Measurements from ENCODE around the gene DDX56. TPM values are rescaled to one million over a fixed set of nuclear protein-coding genes. Genes with fewer than 3 reads are reported as not detected.

Gene DDX56
- polyA plus RNA-seq, 3 donors: 32.2 to 69.3 (median 33.9) TPM

DNA sequence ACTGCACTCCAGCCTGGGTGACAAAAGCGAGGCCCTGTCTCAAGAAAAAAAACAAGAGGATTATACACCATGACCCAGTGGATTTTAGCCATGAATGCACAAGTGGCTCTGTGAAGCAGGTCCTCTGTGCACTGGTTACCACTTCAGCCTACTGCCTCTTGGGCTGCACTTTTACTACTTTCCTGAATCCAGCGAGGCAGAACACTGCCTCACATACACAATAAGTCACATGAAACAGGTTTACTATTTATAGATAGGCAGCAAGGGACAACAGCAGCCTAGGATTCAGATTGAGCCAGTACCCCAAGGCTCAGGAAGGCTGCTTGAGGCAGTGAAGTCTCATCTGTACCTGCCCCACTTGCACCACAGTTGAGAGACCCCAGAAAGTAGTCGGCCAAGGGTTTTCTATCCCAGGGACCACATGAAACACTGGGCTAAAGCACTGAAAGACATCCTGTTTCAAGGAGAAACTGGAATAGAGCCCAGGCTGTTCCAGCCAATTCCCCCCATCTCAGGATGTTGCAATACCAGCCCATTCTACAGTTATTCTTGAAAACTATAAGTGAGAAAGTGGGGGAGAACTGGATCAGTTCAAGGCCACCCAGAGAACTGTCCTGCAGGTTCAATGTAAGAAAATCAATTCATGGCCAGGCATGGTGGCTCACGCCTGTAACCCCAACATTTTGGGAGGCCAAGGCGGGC lies 22.4 kb upstream of the DDX56 start:
- Mint-ChIP-seq H3K9me3 (peaks cover 0 to 1% (median 0%) of the 10 kb centered on the region in 7 donors), H3K4me1 (peaks cover 1% of the 10 kb centered on the region)

DNA sequence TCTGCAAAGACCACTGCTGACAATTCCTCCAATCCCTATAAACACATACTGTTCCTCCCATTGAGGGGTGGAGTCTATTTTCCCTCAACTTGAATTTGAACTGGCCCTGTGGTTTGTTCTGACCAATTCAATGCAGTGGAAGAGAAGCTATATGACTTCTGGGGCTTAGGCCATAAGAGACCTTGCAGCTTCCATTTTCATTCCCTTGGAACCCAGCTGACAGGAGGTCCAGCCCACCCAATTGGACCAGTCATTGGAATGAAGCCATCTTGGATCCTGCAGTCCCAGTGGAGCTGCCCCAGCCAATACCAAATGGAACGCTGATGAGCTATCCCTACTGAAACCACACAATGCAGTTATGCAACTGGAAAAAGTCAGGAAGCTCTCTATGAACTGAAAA lies 17.2 kb upstream of the DDX56 start:
- Mint-ChIP-seq H3K4me3 (no peak overlapping the region), H3K27me3 (ENCODE audit: low read depth in 3 of 3) (peaks cover 3 to 7% (median 6%) of the 10 kb centered on the region in 3 donors), H3K9me3 (peaks cover 0 to 1% (median 0%) of the 10 kb centered on the region in 7 donors), H3K27ac (no peak overlapping the region), H3K4me1 (peaks cover 5% of the 10 kb centered on the region), H3K36me3 (no peaks in the 10 kb centered on the region)
- H3K36me3 ChIP-seq (replicated peaks in 1 of 2; ENCODE audit: control insufficient read depth in 1 of 2, insufficient read depth in 2 of 2, low read length in 2 of 2): no peaks in the 10 kb centered on the region
- no peaks in the 10 kb centered on the region for H4K20me1 ChIP-seq (ENCODE audit: insufficient read depth, low read length)
- no peak overlapping the region for H3K4me2 ChIP-seq (replicated peaks; ENCODE audit: extremely low read depth, low read length, poor library complexity, severe bottlenecking)
- no peak overlapping the region for H3K27ac ChIP-seq (ENCODE audit: low read depth in 1 of 2, low read length in 2 of 2)
- DNase-seq: no peak
- no peaks in the 10 kb centered on the region for H3K27me3 ChIP-seq (ENCODE audit: control insufficient read depth in 2 of 2, insufficient read depth in 2 of 2, low read length in 2 of 2)
- no peaks in the 10 kb centered on the region for H3K79me2 ChIP-seq (ENCODE audit: insufficient read depth, low read length)
- no peak overlapping the region for H3K4me3 ChIP-seq (replicated peaks in 1 of 3; ENCODE audit: low read depth in 2 of 3, low read length in 3 of 3)
- TF ChIP-seq, protein P1, sequence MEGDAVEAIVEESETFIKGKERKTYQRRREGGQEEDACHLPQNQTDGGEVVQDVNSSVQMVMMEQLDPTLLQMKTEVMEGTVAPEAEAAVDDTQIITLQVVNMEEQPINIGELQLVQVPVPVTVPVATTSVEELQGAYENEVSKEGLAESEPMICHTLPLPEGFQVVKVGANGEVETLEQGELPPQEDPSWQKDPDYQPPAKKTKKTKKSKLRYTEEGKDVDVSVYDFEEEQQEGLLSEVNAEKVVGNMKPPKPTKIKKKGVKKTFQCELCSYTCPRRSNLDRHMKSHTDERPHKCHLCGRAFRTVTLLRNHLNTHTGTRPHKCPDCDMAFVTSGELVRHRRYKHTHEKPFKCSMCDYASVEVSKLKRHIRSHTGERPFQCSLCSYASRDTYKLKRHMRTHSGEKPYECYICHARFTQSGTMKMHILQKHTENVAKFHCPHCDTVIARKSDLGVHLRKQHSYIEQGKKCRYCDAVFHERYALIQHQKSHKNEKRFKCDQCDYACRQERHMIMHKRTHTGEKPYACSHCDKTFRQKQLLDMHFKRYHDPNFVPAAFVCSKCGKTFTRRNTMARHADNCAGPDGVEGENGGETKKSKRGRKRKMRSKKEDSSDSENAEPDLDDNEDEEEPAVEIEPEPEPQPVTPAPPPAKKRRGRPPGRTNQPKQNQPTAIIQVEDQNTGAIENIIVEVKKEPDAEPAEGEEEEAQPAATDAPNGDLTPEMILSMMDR (IDR thresholded peaks at IDR 0.05): no peak
- intact Hi-C loops (cut with micrococcal nuclease): no loop called here
- H3K4me1 ChIP-seq (ENCODE audit: control insufficient read depth in 1 of 2, insufficient read depth in 2 of 2, low read length in 2 of 2): no peaks in the 10 kb centered on the region
- no peak overlapping the region for H2AFZ ChIP-seq (ENCODE audit: insufficient read depth, low read depth, low read length, poor library complexity, severe bottlenecking)
- 100% methylated on average over 1 of the region's 1 CpG for WGBS (ENCODE audit: insufficient coverage)
- H3K9ac ChIP-seq (ENCODE audit: insufficient read depth, low read length, poor library complexity, severe bottlenecking): no peak overlapping the region
- H3K9me3 ChIP-seq (replicated peaks in 1 of 2; ENCODE audit: control insufficient read depth in 1 of 2, insufficient read depth in 1 of 2, low read length in 2 of 2): no peaks in the 10 kb centered on the region

More for the DNA sequence above, 22.4 kb upstream of the DDX56 start:
- TF ChIP-seq, protein P1 (IDR thresholded peaks at IDR 0.05): no peak
- Histone ChIP-seq H2AFZ (ENCODE audit: insufficient read depth, low read depth, low read length, poor library complexity, severe bottlenecking) (peak overlapping the region; percentile 11), H3K4me1 (ENCODE audit: control insufficient read depth in 1 of 2, insufficient read depth in 2 of 2, low read length in 2 of 2) (no peaks in the 10 kb centered on the region), H3K4me3 (replicated peaks in 1 of 3; ENCODE audit: low read depth in 2 of 3, low read length in 3 of 3) (no peak overlapping the region), H3K9me3 (replicated peaks in 1 of 2; ENCODE audit: control insufficient read depth in 1 of 2, insufficient read depth in 1 of 2, low read length in 2 of 2) (no peaks in the 10 kb centered on the region), H3K27me3 (ENCODE audit: control insufficient read depth in 2 of 2, insufficient read depth in 2 of 2, low read length in 2 of 2) (no peaks in the 10 kb centered on the region), H3K36me3 (replicated peaks in 1 of 2; ENCODE audit: control insufficient read depth in 1 of 2, insufficient read depth in 2 of 2, low read length in 2 of 2) (no peaks in the 10 kb centered on the region), H3K9ac (ENCODE audit: insufficient read depth, low read length, poor library complexity, severe bottlenecking) (no peak overlapping the region), H3K4me2 (replicated peaks; ENCODE audit: extremely low read depth, low read length, poor library complexity, severe bottlenecking) (no peak overlapping the region), H4K20me1 (ENCODE audit: insufficient read depth, low read length) (no peaks in the 10 kb centered on the region), H3K79me2 (ENCODE audit: insufficient read depth, low read length) (no peaks in the 10 kb centered on the region), H3K27ac (ENCODE audit: low read depth in 1 of 2, low read length in 2 of 2) (no peak overlapping the region)
- no peak for DNase-seq
- Mint-ChIP-seq H3K27ac (peak overlapping the region in 1 of 7 donors; percentile 4), H3K27me3 (ENCODE audit: low read depth in 3 of 3) (peaks cover 6 to 8% (median 7%) of the 10 kb centered on the region in 3 donors), H3K4me3 (no peak overlapping the region), H3K36me3 (no peaks in the 10 kb centered on the region)
- WGBS (ENCODE audit: insufficient coverage): 91% methylated on average over 1 of the region's 5 CpGs
- intact Hi-C loops (cut with micrococcal nuclease): no loop called here

Data from CD14-positive monocyte (primary cell).